Chondrocyte (in vitro differentiated cells): ENCODE data around the gene WT1. TPM values are rescaled to one million over a fixed set of nuclear protein-coding genes. Genes with fewer than 3 reads are reported as not detected.

Source experiments
- DNase-seq: peaks from one replicate; pipeline ENCODE4 v3.0.0; 2021; ENCODE audit warnings: mixed read lengths, low spot score
- H3K27ac Mint-ChIP-seq: one replicate; pipeline ENCODE4 v1.8.0; 2021; ENCODE audit warnings: mild to moderate bottlenecking, moderate library complexity, mixed read lengths; ENCODE audit not compliant: unreplicated experiment
- H3K27me3 Mint-ChIP-seq: 2 replicates; pipeline ENCODE4 v1.8.0; 2021; ENCODE audit warnings: low read depth, mixed read lengths
- H3K36me3 Mint-ChIP-seq: 2 replicates; pipeline ENCODE4 v1.8.0; 2021; ENCODE audit warnings: low read depth, mixed read lengths
- H3K4me1 Mint-ChIP-seq: 2 replicates; pipeline ENCODE4 v1.8.0; 2021; ENCODE audit warnings: low read depth, mild to moderate bottlenecking, mixed read lengths
- H3K4me3 Mint-ChIP-seq: one replicate; pipeline ENCODE4 v1.8.0; 2021; ENCODE audit warnings: mild to moderate bottlenecking, moderate library complexity, mixed read lengths; ENCODE audit not compliant: unreplicated experiment
- H3K9me3 Mint-ChIP-seq: 2 replicates; pipeline ENCODE4 v1.8.0; 2021; ENCODE audit warnings: low read depth, mixed read lengths
- total RNA-seq: library from RNA; stranded (reverse); gene quantifications from 3 replicates; pipeline ENCODE4 v1.2.1, GENCODE V29; 2021
- TF ChIP-seq, protein P1 (sequence below): fragments of 200-600 bp; sonication (generic); IDR thresholded peaks from 2 replicates; pipeline ENCODE4 v1.5.0; 2021; ENCODE audit warnings: antibody characterized with exemption, mild to moderate bottlenecking, moderate library complexity

WT1 gene
- total RNA-seq, 1 donor from 2014 or later = not detected

DNA sequence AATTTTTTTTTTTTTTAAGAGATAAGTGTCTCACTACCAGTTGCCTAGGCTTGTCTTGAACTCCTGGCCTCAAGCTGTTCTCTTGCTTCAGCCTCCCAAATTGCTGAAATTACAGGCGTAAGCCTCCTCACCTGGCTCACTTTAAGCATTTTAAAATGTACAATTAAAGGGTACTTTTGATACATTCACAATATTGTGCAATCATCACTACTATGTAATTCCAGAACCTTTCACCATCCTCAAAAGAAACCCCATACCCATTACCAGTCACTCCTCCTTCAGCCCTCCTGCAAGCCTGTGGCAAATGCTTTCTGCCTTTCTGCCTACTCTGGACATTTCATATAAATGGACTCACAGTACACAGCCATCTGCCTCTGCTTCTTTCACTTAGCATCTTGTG, 34.5 kb upstream of the WT1 start:
- no peak for DNase-seq
- H3K27ac Mint-ChIP-seq = no peak overlapping the region
- H3K4me1 Mint-ChIP-seq = no peaks in the 10 kb centered on the region
- no peak overlapping the region for H3K4me3 Mint-ChIP-seq
- TF ChIP-seq, protein P1, sequence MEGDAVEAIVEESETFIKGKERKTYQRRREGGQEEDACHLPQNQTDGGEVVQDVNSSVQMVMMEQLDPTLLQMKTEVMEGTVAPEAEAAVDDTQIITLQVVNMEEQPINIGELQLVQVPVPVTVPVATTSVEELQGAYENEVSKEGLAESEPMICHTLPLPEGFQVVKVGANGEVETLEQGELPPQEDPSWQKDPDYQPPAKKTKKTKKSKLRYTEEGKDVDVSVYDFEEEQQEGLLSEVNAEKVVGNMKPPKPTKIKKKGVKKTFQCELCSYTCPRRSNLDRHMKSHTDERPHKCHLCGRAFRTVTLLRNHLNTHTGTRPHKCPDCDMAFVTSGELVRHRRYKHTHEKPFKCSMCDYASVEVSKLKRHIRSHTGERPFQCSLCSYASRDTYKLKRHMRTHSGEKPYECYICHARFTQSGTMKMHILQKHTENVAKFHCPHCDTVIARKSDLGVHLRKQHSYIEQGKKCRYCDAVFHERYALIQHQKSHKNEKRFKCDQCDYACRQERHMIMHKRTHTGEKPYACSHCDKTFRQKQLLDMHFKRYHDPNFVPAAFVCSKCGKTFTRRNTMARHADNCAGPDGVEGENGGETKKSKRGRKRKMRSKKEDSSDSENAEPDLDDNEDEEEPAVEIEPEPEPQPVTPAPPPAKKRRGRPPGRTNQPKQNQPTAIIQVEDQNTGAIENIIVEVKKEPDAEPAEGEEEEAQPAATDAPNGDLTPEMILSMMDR = no peak
- peaks cover 9% of the 10 kb centered on the region for H3K27me3 Mint-ChIP-seq
- H3K9me3 Mint-ChIP-seq = no peaks in the 10 kb centered on the region
- no peaks in the 10 kb centered on the region for H3K36me3 Mint-ChIP-seq

GRCh38 chr11:32466279-32466915, 31.1 kb upstream of the WT1 start:
- no peak overlapping the region for H3K4me3 Mint-ChIP-seq
- no peak overlapping the region for H3K27ac Mint-ChIP-seq

GRCh38 chr11:32464078-32464477, 28.7 kb upstream of the WT1 start:
- no peak overlapping the region for H3K27ac Mint-ChIP-seq
- no peak for DNase-seq
- TF ChIP-seq, protein P1 = no peak
- H3K4me3 Mint-ChIP-seq = no peak overlapping the region
- H3K9me3 Mint-ChIP-seq = no peaks in the 10 kb centered on the region
- H3K4me1 Mint-ChIP-seq = no peaks in the 10 kb centered on the region
- no peaks in the 10 kb centered on the region for H3K36me3 Mint-ChIP-seq
- peaks cover 9% of the 10 kb centered on the region for H3K27me3 Mint-ChIP-seq

More at GRCh38 chr11:32466279-32466915, 31.1 kb upstream of the WT1 start:
- TF ChIP-seq, protein P1 = no peak
- no peaks in the 10 kb centered on the region for H3K9me3 Mint-ChIP-seq
- H3K36me3 Mint-ChIP-seq = no peaks in the 10 kb centered on the region
- no peak for DNase-seq
- no peaks in the 10 kb centered on the region for H3K4me1 Mint-ChIP-seq
- H3K27me3 Mint-ChIP-seq = peaks cover 13% of the 10 kb centered on the region

GRCh38 chr11:32462011-32462690, 26.8 kb upstream of the WT1 start:
- Mint-ChIP-seq H3K9me3 (no peaks in the 10 kb centered on the region), H3K27ac (no peak overlapping the region), H3K36me3 (no peaks in the 10 kb centered on the region), H3K4me3 (no peak overlapping the region), H3K4me1 (no peaks in the 10 kb centered on the region), H3K27me3 (peaks cover 11% of the 10 kb centered on the region)
- TF ChIP-seq, protein P1 = no peak
- DNase-seq = no peak

GRCh38 chr11:32456864-32457263, 21.5 kb upstream of the WT1 start:
- H3K27ac Mint-ChIP-seq = no peak overlapping the region
- no peak for DNase-seq
- H3K36me3 Mint-ChIP-seq = no peaks in the 10 kb centered on the region

More at GRCh38 chr11:32456864-32457263, 21.5 kb upstream of the WT1 start:
- Mint-ChIP-seq H3K4me1 (no peaks in the 10 kb centered on the region), H3K4me3 (no peak overlapping the region), H3K9me3 (no peaks in the 10 kb centered on the region), H3K27me3 (peaks cover 10% of the 10 kb centered on the region)
- TF ChIP-seq, protein P1 = no peak
